HG02642 (cell line): ENCODE measurements around the gene PCSK2.

ENCODE experiments used
- ATAC-seq: cut with Tn5 transposase; IDR thresholded peaks from one replicate; pipeline ENCODE4 v1.9.1; 2021; ENCODE audit warnings: mild to moderate bottlenecking; ENCODE audit not compliant: unreplicated experiment, poor library complexity

The PCSK2 gene

DNA sequence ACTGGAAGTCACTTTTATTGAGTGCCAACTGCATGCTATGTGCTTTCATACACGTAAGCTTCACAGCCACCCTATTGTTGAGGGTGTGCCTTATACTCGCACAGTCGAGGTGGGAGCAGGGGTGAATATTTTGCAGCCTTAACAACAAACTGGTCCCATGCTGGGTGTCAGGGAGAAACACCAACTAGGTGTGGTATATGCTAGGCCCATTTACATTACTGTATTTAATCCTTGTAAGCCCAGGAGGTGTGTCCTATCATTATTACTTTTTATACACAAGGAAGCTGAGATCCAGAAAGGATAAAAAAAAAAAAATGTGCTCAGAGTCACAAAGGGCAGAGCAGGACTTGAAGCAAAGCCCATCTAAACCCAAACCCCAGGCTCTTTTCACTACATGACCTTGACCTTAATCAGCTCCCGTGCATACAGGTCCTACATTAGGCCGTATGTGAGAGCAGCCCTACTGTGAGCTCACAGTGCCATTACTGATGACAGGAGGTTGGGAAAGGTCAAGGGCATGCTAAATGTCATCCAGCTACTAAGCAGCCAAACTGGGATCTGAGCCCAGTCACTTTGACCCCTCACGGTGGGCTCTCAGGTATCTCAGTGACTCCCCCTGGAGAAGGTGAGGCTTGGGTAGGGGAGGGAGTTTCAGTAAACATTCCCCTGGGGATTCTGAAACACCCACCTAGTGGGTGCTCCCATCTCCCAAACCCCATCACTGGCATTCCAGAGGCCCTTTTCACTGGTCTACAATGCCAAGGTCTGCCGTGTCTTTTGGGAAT lies 242.6 kb downstream of the PCSK2 start:
- ATAC-seq, result no peak

GRCh38 chr20:17470521-17470920 lies 243.7 kb downstream of the PCSK2 start:
- no peak for ATAC-seq

- ATAC-seq, result no peak
Observed at GRCh38 chr20:17470973-17471372, 244.1 kb downstream of the PCSK2 start.

- no peak for ATAC-seq
Observed at GRCh38 chr20:17471606-17472187, 244.9 kb downstream of the PCSK2 start.

DNA sequence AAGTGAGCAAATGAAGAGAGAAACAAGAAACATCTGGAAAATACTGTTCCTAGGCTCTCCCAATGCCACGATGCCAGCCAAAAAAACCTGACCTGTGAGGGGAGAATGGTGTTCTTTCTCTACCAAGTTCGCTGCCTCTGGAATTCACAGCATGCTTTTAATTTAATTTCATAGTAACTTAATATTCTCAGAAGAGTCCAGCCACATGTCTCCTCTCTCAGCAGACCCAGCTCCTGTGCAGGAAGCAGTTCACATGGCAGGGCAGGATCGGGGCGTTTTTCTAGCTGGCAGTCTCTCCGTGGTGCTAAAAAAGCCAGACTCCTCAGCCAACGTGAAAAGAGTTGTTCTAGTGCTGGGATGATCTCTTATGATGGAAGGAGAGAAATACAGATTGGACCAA lies 246.8 kb downstream of the PCSK2 start:
- ATAC-seq, result no peak

DNA sequence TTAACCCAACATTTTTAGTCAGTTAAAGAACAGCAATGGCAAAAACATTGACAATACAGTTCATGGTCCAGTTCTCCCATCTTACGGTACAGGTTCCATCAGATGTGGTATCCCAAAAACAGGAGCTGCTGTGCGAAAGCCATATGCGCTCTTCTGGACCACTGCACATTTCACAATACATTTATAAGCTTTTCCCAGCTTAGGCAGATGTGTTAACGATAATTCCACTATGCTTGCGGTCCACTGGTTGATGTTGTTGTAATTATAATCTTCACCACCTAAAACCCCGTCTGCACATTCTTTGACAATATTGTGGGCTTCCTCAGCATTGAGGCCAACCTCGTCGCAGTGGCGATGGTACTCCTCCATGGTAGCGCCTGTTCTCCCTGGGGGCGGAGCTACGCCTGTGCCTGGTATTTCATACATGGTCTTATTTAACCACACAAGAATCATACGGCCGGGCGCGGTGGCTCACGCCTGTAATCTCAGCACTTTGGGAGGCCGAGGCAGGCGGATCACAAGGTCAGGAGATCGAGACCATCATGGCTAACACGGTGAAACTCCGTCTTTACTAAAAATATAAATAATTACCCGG lies 252.3 kb downstream of the PCSK2 start:
- ATAC-seq, result no peak

- no peak for ATAC-seq
Observed at GRCh38 chr20:17480696-17481095, 253.9 kb downstream of the PCSK2 start.

- no peak for ATAC-seq
Observed at GRCh38 chr20:17481661-17482060, 254.8 kb downstream of the PCSK2 start.

DNA sequence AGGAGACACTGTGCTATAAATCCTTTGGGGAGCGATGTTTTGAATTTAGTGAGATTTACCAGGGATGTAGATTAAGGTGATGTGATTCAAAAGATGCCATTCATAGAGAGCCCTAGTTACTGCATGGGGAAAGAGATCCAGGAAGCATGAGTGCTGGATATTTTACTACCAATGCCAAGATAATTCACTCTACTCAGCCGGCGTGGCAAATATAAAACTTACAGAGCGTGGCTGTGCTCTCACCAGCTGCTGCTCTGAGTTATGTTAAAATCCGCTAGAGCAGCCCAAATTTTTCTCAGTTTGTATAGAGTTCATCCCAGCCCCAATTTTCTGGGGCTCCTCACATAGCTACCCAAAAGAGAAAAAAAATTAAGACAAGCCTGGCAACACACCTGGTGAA lies 255.7 kb downstream of the PCSK2 start:
- no peak for ATAC-seq

DNA sequence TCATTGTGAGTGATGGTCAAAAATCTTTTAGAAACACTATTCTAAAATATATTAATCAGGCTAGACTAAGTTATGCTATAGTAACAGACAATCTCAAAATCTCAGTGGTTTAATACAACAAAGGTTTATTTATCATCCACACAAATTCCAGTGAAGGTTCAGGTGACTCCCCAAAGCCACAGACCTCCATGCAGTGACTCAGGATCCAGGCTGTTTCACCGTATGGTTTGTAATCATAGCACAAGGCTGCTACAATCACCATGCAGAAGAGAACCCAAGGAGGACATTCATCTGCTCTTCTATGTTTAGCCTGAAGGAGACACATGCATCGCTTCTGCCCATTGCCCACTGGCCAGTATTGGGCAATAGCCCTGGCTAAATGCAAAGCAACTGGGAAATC lies 258.2 kb downstream of the PCSK2 start:
- no peak for ATAC-seq

GRCh38 chr20:17488916-17489600 lies 262.2 kb downstream of the PCSK2 start:
- no peak for ATAC-seq

GRCh38 chr20:17490501-17490900 lies 263.7 kb downstream of the PCSK2 start:
- no peak for ATAC-seq

- ATAC-seq, result no peak
Observed at GRCh38 chr20:17491041-17491440, 264.2 kb downstream of the PCSK2 start.

- ATAC-seq, result no peak
Observed at GRCh38 chr20:17491488-17491887, 264.6 kb downstream of the PCSK2 start.

DNA sequence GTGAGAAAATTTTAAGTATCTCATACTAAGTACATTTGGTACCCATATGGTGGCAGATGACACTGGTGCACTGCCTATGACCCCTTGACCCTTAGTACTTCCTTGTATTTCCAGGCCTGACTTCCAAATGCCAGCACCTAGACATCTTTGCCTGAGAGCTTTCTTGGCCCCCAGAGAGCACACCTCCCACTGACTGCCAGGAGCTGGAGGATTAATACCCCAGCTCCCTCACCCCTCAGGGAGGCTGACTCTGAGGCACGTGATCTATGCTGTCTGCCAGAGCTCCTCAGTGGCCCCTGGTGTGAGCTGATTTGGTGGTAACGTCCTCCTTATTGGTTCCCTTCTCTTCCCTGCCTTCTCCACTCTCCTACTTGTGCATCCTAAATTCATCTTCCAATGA lies 266.3 kb downstream of the PCSK2 start:
- ATAC-seq, result no peak

DNA sequence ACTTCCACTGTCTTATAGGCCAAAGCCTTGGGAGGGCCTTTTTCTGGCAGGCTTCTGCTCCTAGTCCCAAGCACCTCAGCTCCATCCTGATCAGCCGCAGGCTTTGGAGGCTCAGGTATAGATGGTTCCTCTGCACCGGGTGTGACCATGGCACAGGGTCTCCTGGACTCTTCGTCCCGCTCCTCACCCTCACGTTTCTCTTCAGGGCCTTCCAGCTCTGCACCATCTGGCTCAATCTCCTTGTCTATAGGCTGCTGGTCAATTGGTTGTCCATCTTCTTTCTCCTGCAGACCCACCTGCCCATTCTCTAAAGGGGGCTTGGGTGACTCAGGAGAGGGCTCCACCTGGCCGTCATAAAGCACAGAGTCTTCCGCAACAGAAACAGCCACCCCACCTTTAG lies 267.4 kb downstream of the PCSK2 start:
- no peak for ATAC-seq

GRCh38 chr20:17495826-17496225 lies 269.0 kb downstream of the PCSK2 start:
- ATAC-seq, result no peak

GRCh38 chr20:17497821-17498580 lies 271.2 kb downstream of the PCSK2 start:
- no peak for ATAC-seq

DNA sequence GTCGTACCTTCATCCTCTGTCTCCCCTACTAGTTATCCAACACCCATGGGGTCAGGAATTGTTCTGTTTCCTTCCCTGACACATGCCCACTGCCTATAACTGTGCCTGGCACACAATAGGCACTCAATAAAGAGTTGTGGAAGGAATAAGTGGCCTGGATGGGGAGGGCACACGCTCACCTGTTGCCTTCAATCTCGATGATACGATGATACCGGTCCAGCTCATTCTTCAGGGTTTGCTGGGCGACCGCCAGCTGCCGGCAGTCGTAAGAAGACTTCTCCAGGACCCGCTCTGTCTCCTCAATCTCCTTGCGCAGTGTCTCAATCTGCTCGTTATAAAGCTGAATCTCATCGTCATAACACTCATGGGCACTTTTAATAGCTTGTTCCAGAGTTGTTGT lies 271.8 kb downstream of the PCSK2 start:
- no peak for ATAC-seq

DNA sequence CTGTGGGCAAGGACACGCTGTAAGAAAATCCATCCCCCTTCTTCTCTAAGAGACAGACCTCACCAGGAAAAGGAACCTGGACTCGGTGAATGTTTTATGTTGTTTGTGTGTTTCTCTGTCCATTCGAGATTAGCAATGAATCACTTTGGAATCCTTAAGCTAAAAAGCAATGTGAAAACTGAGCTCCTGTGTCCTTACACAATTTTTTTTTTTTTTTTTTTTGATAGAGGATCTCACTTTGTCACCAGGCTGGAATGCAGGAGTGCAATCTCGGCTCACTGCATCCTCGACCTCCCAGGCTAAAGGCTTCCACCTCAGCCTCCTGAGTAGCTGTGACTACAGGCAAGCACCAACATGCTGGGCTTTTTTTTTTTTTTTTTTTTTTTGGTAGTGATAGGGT lies 272.2 kb downstream of the PCSK2 start:
- no peak for ATAC-seq

DNA sequence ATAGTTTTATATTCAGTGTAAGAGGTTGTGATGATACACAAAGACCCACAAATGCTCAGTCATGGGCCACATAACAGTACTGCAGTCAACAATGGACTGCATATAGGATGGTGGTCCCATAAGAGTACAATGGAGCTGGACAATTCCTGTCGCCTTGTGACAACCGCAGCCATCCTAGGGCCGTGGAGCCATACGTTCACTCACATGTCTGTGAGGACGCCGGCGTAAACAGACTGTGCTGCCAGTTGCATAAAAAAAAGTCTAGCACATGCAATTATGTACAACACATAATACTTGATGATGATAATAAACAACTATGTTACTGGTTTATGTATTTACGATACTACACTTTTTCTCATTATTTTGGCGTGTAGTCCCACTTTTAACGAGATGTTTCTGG lies 273.4 kb downstream of the PCSK2 start:
- ATAC-seq, result no peak
